Psoas muscle (tissue), 8 donors: ENCODE data around the gene ABCC1. TPM values are rescaled to one million over a fixed set of nuclear protein-coding genes. Genes with fewer than 3 reads are reported as not detected.

Source experiments
- ATAC-seq, 4 donors: fragments of 200-7000 bp; cut with Tn5 transposase; one replicate each; pipeline ENCODE4 v1.9.1; 2020; ENCODE audit warnings: moderate library complexity in 3 of 4, mild to moderate bottlenecking in 2 of 4
- DNase-seq, 2 donors: peaks; one replicate each; pipeline ENCODE4 v3.0.0-alpha.2; 2020
- H3K27ac ChIP-seq: fragments of 200-600 bp; one replicate; pipeline ENCODE4 v1.8.0; 2022
- H3K27me3 ChIP-seq, 3 donors: fragments of 200-600 bp in 1 of 3; one replicate each; pipeline versions ENCODE4 v1.6.1 to v1.8.0; 2013 to 2022; ENCODE audit warnings: low read length in 2 of 3, mild to moderate bottlenecking in 2 of 3, moderate library complexity in 1 of 3; ENCODE audit not compliant: insufficient read depth in 3 of 3
- H3K36me3 ChIP-seq, 2 donors: fragments of 200-600 bp in 1 of 2; one replicate each; pipeline versions ENCODE4 v1.6.1 to v1.8.0; 2013 to 2022; ENCODE audit warnings: low read depth in 1 of 2, mild to moderate bottlenecking in 1 of 2, moderate library complexity in 1 of 2; ENCODE audit not compliant: insufficient read depth in 1 of 2
- H3K4me1 ChIP-seq: fragments of 200-600 bp; one replicate; pipeline ENCODE4 v1.8.0; 2022
- H3K4me3 ChIP-seq: fragments of 200-600 bp; one replicate; pipeline ENCODE4 v1.8.0; 2022; ENCODE audit warnings: mild to moderate bottlenecking
- H3K9me3 ChIP-seq: fragments of 200-600 bp; one replicate; pipeline ENCODE4 v1.8.0; 2022
- CTCF ChIP-seq: fragments of 200-600 bp; IDR thresholded peaks from one replicate; pipeline ENCODE4 v1.8.0; 2022; ENCODE audit warnings: antibody characterized with exemption
- WGBS, 3 donors: extraction: QIAGEN DNeasy Blood & Tissue Kit; methylation state at CpG; one replicate each; pipeline versions ENCODE4 v1.1.6 to v1.1.7; 2013; 5-methylcytosine and 5-hydroxymethylcytosine counted together
- intact Hi-C, 2 donors: fragments of 100-400 bp; cut with DNase I; formaldehyde crosslinking; loops; one replicate each; pipeline versions ENCODE4 v1.11.0 to v1.14.2; 2022
- polyA plus RNA-seq, 3 donors: library from polyadenylated mRNA; stranded (reverse); fragments of 200-250 nt; gene quantifications; one replicate each; pipeline ENCODE4 v1.2.3, GENCODE V29; 2013
- total RNA-seq, 4 donors: library from RNA; stranded (reverse); fragmentation: NEBNext Ultra II Directional in 2 of 4; extraction: Animal tissue kit (Norgen Biotek cat#: 25700) in 2 of 4; gene quantifications; one replicate each; pipeline versions ENCODE4 v1.2.1 to v1.2.4, GENCODE V29; 2021 to 2023
- donor health status: healthy with polysubstance abuse.
- donor health status: DM: no; HTN: no; CAD: no; lungs with moderate emphysema.
- donor health status: Bipolar disorder and iron deficiency.
- donor health status: healthy.
- donor health status: DM: yes; HTN: yes; CAD: no.
- donor health status: DM: no; HTN: no; CAD: no.
- donor health status: DM: no; HTN: no; CAD: no.
- donor health status: DM: yes; HTN: yes; CAD: no.

The ABCC1 gene
- total and polyA plus RNA-seq, 7 donors: 7.4 to 36.5 (median 20.5) TPM

- H3K27me3 ChIP-seq: no peaks in the 10 kb centered on the region
- H3K4me1 ChIP-seq: peaks cover 40% of the 10 kb centered on the region
- H3K27ac ChIP-seq: peak overlapping the region; percentile 36
- DNase-seq (peak in 1 of 2 donors; percentile 40), ATAC-seq (no peak)
- WGBS, 3 donors: 48 to 64% (median 49%) methylated on average over 5 of the region's 5 CpGs
- H3K9me3 ChIP-seq: no peaks in the 10 kb centered on the region
- no peak overlapping the region for H3K4me3 ChIP-seq
- intact Hi-C loops: no loop called here
- no peak for TF ChIP-seq CTCF
- peaks cover 0 to 16% of the 10 kb centered on the region in 2 donors for H3K36me3 ChIP-seq
Observed at GRCh38 chr16:16012144-16012543, 62.7 kb downstream of the ABCC1 start.

GRCh38 chr16:16013812-16014211 lies 64.4 kb downstream of the ABCC1 start:
- no peak for DNase-seq
- intact Hi-C loops: no loop called here
- 84 to 93% (median 93%) methylated on average over 6 of the region's 6 CpGs for WGBS, 3 donors
- Histone ChIP-seq H3K36me3 (peaks cover 0 to 33% of the 10 kb centered on the region in 2 donors), H3K9me3 (no peaks in the 10 kb centered on the region), H3K4me1 (peaks cover 40% of the 10 kb centered on the region), H3K27me3 (no peaks in the 10 kb centered on the region), H3K4me3 (no peak overlapping the region), H3K27ac (peak overlapping the region; percentile 46)
- no peak for TF ChIP-seq CTCF
- ATAC-seq: no peak

GRCh38 chr16:16014329-16015224 lies 65.2 kb downstream of the ABCC1 start:
- peaks cover 0 to 41% of the 10 kb centered on the region in 2 donors for H3K36me3 ChIP-seq
- DNase-seq (peak; percentile 75 to 86), ATAC-seq (peak; percentile 19 to 78 (median 48))
- intact Hi-C loops: loop anchor here in 1 of 2 donors (5.0 kb wide), 1 partner anchor 122 kb away; no protein-coding TSS in a partner anchor
- TF ChIP-seq CTCF: no peak
- 16 to 29% (median 21%) methylated on average over 14 of the region's 14 CpGs for WGBS, 3 donors
- H3K4me3 ChIP-seq: no peak overlapping the region
- peak overlapping the region; percentile 30 for H3K27ac ChIP-seq
- peaks cover 36% of the 10 kb centered on the region for H3K4me1 ChIP-seq
- H3K27me3 ChIP-seq: no peaks in the 10 kb centered on the region
- no peaks in the 10 kb centered on the region for H3K9me3 ChIP-seq

- Histone ChIP-seq H3K27ac (no peak overlapping the region), H3K27me3 (no peaks in the 10 kb centered on the region), H3K4me1 (peaks cover 35% of the 10 kb centered on the region), H3K36me3 (peaks cover 0 to 40% of the 10 kb centered on the region in 2 donors), H3K4me3 (no peak overlapping the region), H3K9me3 (no peaks in the 10 kb centered on the region)
- DNase-seq (no peak), ATAC-seq (no peak)
- TF ChIP-seq CTCF: no peak
- intact Hi-C loops: loop anchor here in 1 of 2 donors (5.0 kb wide), 1 partner anchor 124 kb away; no protein-coding TSS in a partner anchor
- WGBS, 3 donors: 70 to 85% (median 79%) methylated on average over 8 of the region's 8 CpGs
Observed at GRCh38 chr16:16015849-16016248, 66.4 kb downstream of the ABCC1 start.
